ENCODE data around the gene LENG9. TPM values are rescaled to one million over a fixed set of nuclear protein-coding genes. Genes with fewer than 3 reads are reported as not detected.
"Not testable (repeated sequence)": the region's sequence is repeated elsewhere in the genome, so short reads cannot be mapped to it uniquely, and the experiment has no call there.

Gene LENG9
- total RNA-seq, result 1 to 10 TPM; 3.1 to 7.9 (median 4.1) TPM

- H3K9me3 ChIP-seq, result no peaks in the 10 kb centered on the region
- no peaks in the 10 kb centered on the region for H3K27me3 ChIP-seq
- TF ChIP-seq POLR2AphosphoS5 (IDR thresholded peaks at IDR 0.05), result peak; percentile 29 to 80 (median 78)
- no peak for TF ChIP-seq CTCF (IDR thresholded peaks at IDR 0.05)
- TF ChIP-seq EP300 (IDR thresholded peaks at IDR 0.05), result no peak
- TF ChIP-seq POLR2A (IDR thresholded peaks at IDR 0.05), result peak; percentile 44 to 79
- 1% methylated on average over 31 of the region's 41 CpGs for WGBS
- DNase-seq (ENCODE audit: low spot score in 2 of 2), result peak; percentile 100
- peaks cover 45% of the 10 kb centered on the region for H3K4me1 ChIP-seq
- H3K36me3 ChIP-seq, result peaks cover 36% of the 10 kb centered on the region
- H3K27ac ChIP-seq, result peak within 1 kb of the TSS; percentile 99
- peak within 1 kb of the TSS; percentile 77 for H3K4me3 ChIP-seq
Measured at GRCh38 chr19:54463531-54464043, at the start of gene LENG9. Gene LENG9, minus strand, starts transcription at chr19:54463778. Its CDS starts 252 bp downstream, at chr19:54463526.

GRCh38 chr19:54509200-54509940 lies 45.8 kb upstream of the LENG9 start:
- not testable (repeated sequence) for DNase-seq (ENCODE audit: low spot score in 2 of 2); H3K9me3 ChIP-seq; H3K4me3 ChIP-seq; H3K27ac ChIP-seq; H3K36me3 ChIP-seq; H3K4me1 ChIP-seq
- 0% methylated on average over 1 of the region's 21 CpGs for WGBS
- peaks cover 16% of the 10 kb centered on the region for H3K27me3 ChIP-seq

DNA sequence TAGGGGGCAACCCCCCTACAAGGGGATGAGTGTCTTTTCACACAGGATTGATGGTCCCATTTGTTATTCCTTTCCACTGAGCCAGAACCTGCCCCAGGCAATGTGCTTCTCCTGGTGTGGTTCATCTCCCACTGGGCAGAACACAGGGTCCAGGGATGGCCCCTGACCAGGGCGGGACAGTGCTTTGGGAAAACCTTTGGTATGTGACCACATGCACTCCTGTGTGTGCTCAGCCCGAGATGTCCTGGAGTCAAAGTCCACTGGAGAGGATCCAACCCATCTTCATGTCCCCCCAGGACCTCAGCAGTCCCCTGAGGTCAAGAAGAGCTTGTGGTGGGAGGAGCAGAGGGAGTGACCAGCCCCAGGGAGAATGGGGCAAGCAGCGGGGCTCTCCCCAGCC lies 44.9 kb upstream of the LENG9 start:
- no CpG with 5 or more reads among the region's 3 CpGs for WGBS
- H3K9me3 ChIP-seq; DNase-seq (ENCODE audit: low spot score in 2 of 2); H3K27ac ChIP-seq; H3K4me3 ChIP-seq; H3K36me3 ChIP-seq; H3K4me1 ChIP-seq: not testable (repeated sequence)
- H3K27me3 ChIP-seq, result peaks cover 16% of the 10 kb centered on the region

- 45% methylated on average over 12 of the region's 12 CpGs for WGBS
- Histone ChIP-seq H3K27ac (no peak overlapping the region), H3K4me3 (no peak overlapping the region), H3K9me3 (no peaks in the 10 kb centered on the region), H3K36me3 (no peaks in the 10 kb centered on the region), H3K27me3 (peaks cover 16% of the 10 kb centered on the region), H3K4me1 (no peaks in the 10 kb centered on the region)
- DNase-seq (ENCODE audit: low spot score in 2 of 2), result no peak
- TF ChIP-seq CTCF (IDR thresholded peaks at IDR 0.05), result no peak
- TF ChIP-seq POLR2AphosphoS5 (IDR thresholded peaks at IDR 0.05), result no peak
- TF ChIP-seq EP300 (IDR thresholded peaks at IDR 0.05), result no peak
- TF ChIP-seq POLR2A (IDR thresholded peaks at IDR 0.05), result no peak
Measured at GRCh38 chr19:54507824-54508223, 44.2 kb upstream of the LENG9 start.

DNA sequence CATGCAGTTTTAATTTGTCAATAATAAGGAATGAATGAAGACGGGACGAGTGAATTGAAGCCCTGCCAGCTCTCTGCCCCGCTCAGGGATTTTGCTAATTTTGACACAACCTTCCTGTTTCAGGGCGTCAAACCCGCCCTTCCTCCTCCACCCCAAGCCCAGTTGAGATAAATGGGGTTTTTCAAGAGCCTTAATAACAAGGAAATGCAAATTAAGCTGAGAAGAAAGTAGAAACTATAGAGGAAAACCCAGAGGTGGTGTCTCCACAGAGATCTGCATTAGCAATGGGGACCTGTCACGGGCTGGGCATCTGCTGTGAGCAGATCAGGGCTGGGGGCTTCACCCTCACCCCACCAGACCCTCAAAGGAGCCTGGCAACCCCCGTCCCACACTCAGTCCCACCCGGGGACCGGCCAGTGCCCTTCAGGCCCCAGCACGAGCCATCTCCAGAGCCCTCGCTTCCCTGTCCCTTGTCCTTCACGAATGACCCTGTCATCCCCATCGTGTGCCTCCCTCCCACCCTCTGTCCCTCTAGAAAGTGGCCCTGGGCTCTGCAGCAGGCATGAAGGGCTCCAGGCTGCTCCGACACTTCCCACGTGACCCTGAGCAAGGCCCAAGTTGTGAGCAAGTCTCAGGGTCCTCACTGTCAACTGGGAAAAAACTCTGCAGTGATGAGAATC lies 43.6 kb upstream of the LENG9 start:
- peaks cover 16% of the 10 kb centered on the region for H3K27me3 ChIP-seq
- not testable (repeated sequence) for H3K36me3 ChIP-seq; H3K4me1 ChIP-seq; DNase-seq (ENCODE audit: low spot score in 2 of 2); H3K9me3 ChIP-seq; H3K4me3 ChIP-seq; H3K27ac ChIP-seq
- 66% methylated on average over 11 of the region's 15 CpGs for WGBS

DNA sequence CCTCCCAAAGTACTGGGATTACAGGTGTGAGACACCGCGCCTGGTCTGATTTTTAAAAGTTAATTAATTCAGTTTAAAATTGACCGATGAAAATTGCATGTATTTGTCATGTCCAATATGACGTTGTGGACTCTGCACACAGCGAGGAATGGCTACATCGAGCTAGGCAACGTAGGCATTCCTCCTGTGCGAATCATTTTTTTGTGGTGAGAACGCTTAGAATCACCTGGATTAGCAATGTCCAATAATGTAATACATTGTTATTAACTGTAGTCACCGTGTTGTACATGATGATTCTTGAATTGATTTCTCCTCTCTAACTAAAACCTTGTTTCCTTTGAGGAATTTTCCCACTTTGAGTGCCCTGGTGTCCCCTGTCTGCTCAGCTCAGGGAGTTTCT lies 42.5 kb upstream of the LENG9 start:
- no peak overlapping the region for H3K4me3 ChIP-seq
- whole genome bisulfite sequencing, result 86% methylated on average over 10 of the region's 10 CpGs
- H3K4me1 ChIP-seq, result no peaks in the 10 kb centered on the region
- no peaks in the 10 kb centered on the region for H3K36me3 ChIP-seq
- no peak for DNase-seq (ENCODE audit: low spot score in 2 of 2)
- peaks cover 13% of the 10 kb centered on the region for H3K27me3 ChIP-seq
- no peaks in the 10 kb centered on the region for H3K9me3 ChIP-seq
- no peak for TF ChIP-seq EP300 (IDR thresholded peaks at IDR 0.05)
- no peak for TF ChIP-seq CTCF (IDR thresholded peaks at IDR 0.05)
- no peak for TF ChIP-seq POLR2AphosphoS5 (IDR thresholded peaks at IDR 0.05)
- no peak for TF ChIP-seq POLR2A (IDR thresholded peaks at IDR 0.05)
- H3K27ac ChIP-seq, result no peak overlapping the region

DNA sequence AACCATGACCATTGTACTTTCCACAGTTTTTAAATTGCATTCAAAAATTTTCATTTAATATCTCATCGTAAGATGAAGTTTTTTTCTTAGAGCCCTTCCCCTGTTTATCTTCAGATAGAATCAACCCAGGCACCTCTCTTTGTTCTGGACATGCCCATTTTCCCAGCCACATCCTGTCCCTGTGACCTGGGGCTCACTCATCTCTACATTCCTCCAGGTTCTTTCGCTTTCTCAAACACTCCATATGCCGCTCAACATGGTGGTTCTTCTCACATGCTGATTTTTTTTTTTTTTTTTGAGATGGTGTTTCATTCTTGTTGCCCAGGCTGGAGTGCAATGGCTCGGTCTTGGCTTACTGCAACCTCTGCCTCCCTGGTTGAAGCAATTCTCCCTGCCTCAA lies 42.0 kb upstream of the LENG9 start:
- not testable (repeated sequence) for H3K36me3 ChIP-seq; H3K4me1 ChIP-seq; H3K9me3 ChIP-seq; DNase-seq (ENCODE audit: low spot score in 2 of 2); H3K4me3 ChIP-seq; H3K27ac ChIP-seq
- peaks cover 13% of the 10 kb centered on the region for H3K27me3 ChIP-seq
- WGBS, result 80% methylated on average over 4 of the region's 4 CpGs
